HG03175 (cell line): ENCODE results near the gene RNF212.

Experiments used
- ATAC-seq: cut with Tn5 transposase; IDR thresholded peaks from one replicate; pipeline ENCODE4 v1.9.1; 2021; ENCODE audit warnings: mild to moderate bottlenecking, moderate library complexity; ENCODE audit not compliant: unreplicated experiment

Gene RNF212

DNA sequence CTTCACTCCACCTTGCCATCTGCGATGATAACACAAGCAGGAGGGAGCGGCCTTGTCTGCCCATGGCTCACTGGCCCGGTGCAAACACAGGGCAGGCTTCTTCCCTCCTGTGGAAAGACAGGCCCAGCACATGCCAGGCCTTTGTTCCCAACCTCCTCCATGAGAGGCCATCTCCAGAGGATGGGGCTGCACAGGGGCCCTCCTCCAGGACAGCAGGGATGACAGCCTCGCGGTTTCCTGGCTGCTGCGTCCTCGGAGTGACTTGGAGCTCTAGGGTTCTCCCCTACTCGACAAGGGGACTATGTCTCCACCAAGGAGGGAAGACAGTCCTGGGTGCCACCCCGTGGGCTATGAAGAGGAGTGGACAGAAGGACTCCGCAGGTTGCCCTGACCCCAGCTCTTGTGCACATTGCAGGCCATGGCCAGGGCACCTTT, 21.8 kb downstream of the RNF212 start:
- ATAC-seq, result no peak

DNA sequence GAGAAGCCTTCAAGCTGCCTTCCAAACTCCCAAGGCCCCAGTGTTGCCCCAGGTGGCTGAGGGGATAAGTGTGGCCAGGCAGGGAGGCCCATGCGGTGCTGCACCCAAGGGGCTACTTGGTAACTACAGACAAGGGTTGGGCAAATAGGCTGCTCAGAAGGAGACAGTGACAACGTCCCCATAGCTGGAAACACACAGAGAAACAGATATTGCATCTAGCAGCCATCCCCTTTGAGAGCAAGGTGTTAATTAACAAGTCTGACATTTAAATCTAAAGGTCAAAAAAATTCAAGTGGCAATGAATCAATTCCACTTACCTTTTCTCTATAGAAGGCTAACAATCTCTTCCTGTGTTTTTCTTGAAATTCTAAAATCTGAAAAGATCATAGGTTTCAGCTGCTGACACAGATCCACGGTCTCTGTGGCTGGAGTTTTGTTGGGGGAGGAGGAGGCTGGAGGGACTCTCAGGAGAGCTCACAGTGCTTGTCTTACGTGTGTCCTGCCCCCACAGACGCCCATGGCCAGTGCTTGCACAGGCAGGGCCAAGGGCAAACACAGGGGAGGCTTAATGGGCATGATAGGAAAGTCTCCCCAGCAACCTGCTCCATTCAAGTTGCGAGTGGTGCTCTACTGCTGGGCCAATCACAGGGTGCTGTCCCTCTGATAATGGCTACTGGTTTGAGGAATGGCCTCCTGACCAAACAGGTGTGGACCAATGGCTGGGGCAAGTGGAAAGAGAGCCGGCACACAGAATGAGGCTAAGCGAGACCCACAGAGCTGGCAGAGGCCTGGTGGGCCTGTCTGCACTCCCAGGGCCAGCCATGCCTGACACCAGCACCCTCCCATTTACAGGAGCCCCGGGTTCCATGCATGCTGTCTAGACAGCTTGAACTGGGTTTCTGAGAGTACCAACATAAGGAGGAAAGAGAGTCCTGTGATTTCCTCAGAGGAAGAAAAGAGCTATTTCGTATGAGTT, 22.6 kb downstream of the RNF212 start:
- ATAC-seq, result no peak

- ATAC-seq, result no peak
Observed at GRCh38 chr4:1090036-1090435, 23.3 kb downstream of the RNF212 start.

- ATAC-seq, result no peak
Observed at GRCh38 chr4:1087371-1087770, 26.0 kb downstream of the RNF212 start.

GRCh38 chr4:1086011-1086410, 27.4 kb downstream of the RNF212 start:
- ATAC-seq, result no peak

- no peak for ATAC-seq
Observed at GRCh38 chr4:1085404-1085799, 28.0 kb downstream of the RNF212 start.

DNA sequence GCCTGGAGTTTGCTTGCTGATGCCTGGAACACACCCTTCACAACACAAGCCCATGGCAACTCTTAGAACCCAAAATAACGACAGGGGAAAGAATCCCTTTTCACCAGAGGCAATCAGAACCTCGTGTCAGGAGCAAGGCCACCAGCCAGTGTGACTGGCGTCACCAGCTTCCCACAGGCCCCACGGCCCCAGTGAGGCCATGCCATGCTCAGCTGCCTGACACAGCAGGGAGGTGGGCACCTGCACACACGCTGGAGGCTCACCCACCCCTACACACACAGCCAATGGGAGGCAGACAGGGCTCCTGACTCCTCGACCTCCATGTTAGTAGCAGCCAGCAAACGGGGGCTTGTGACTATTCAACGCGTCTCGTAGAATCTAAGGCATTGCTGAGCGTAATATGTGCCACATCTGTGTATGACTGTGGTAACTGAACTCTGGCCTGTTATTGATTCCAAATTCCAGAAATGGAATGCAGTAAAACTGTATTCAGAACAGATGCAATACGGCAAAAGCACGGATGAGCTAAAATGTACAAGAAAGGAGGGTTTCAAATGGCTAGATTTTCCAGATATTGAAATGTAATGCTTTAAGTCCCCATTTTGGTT, 28.5 kb downstream of the RNF212 start:
- ATAC-seq, result no peak

- ATAC-seq, result no peak
Observed at GRCh38 chr4:1084394-1084793, 29.0 kb downstream of the RNF212 start.

- no peak for ATAC-seq
Observed at GRCh38 chr4:1082215-1083182, 30.9 kb downstream of the RNF212 start.

- no peak for ATAC-seq
Observed at GRCh38 chr4:1081689-1082040, 31.7 kb downstream of the RNF212 start.

DNA sequence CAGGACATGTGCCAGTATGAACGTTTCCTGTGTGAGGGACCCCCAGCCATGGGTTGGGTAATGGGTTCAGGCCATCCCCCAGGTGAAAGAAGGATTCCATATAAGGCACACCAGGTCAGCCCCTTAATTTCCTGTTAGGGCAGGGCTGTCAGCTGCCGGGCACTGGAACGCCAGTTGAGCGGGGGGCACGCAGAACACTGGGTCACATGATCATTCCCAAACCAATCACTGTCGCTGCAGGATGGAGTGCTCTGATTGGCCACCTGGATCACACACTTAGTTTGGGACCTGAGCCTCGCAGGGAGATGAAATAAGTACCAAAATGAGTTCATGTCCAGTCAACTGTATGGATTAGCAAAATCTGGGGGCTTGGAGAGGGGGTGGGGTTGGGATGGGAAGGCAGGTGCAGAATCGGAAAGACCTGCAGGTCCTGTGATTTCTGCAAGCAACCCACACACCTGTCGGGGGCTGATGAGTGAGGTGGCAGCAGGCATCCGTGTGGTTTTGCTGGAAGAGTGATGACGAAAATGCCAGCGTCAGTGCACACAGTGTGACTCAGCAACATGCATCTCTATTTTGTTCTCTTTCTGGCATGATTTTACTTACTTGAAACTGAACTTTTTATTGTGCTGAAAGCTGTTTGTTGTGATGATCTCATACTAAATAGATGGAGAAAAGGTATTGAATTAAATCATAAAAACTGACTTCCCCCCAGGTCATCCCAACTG, 32.2 kb downstream of the RNF212 start:
- ATAC-seq, result no peak

GRCh38 chr4:1080432-1080831, 32.9 kb downstream of the RNF212 start:
- no peak for ATAC-seq

GRCh38 chr4:1079711-1080265, 33.6 kb downstream of the RNF212 start:
- no peak for ATAC-seq

- no peak for ATAC-seq
Observed at GRCh38 chr4:1078490-1078889, 34.9 kb downstream of the RNF212 start.

GRCh38 chr4:1077711-1078477, 35.5 kb downstream of the RNF212 start:
- ATAC-seq, result no peak

DNA sequence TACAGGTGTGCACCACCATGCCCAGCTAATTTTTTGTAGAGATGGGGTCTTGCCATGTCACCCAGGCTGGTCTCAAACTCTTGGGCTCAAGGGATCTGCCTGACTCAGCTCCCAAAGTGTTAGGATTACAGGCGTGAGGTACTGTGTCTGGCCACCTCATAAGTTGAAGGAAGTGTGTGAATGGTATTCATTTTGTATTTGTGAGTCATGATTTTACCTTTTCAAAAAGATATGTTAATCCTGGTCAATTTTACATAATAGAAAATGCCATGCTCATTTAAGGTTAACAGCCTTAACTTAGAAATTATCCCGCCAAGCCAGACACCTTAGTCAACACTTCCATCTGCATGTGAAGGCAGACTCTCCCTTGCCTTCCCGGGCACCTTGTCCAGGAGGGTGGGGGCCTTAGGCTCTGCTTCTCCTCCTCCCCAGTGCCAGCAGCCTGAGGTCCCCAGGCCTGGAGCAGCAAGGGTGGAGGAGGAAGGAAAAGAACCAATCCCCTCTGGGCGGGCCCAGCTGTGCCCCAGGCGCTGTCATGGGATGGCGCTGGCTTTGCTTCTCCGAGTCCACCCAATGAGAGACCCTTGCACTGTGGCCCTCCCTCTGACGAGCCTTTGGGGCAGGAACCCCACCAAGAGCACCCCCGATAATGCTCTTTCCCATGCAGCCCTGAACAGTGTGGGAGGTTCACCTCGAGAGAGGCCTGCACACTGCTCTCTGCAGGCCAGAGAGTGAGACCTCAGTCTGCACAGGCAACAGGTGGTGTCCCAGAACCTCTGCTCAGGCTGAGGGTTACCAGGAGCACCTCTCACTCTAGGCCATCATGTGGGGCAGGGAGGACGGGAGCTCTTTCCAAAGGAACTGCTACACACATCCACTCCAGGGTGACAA, 37.3 kb downstream of the RNF212 start:
- ATAC-seq, result no peak

DNA sequence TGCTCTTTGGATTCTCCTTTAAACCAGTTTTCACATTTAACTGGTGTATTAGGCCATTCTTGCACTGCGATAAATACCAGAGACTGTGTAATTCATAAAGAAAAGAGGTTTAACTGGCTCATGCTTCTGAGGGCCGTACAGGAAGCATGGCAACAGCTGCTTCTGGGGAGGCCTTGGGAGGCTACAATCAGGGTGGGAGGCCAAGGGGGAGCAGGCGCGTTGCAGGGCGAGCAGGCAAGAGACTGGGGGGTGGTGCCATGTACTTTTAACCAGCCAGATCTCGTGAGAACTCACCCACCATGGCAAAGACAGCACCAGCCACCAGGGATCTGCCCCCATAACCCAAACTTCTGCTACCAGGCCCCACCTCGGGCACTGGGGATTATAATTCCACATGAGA, 38.1 kb downstream of the RNF212 start:
- ATAC-seq, result no peak

DNA sequence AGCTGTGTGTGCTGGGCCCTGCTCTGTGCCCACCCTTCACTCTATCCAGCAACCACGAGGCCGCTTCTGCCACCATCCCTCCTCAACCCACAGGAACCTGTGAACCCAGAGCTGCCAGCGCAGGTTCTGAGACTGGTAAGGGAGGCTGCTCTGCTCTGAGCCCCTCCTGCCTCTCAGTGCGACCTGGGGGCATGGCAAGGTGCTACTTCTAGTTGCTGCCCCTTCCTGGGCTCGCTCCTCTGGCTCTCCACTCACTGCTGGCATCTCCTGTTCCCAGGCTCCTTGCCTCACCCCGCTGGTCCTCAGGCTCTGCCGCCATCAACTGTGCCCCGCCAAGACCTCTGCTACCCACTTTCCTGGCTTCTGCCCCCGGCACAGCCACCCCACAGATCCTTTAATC, 39.3 kb downstream of the RNF212 start:
- no peak for ATAC-seq
